Natural killer cell (primary cell): ENCODE results near the gene EFNB2. TPM values are rescaled to one million over a fixed set of nuclear protein-coding genes. Genes with fewer than 3 reads are reported as not detected.

ENCODE experiments used
- ATAC-seq, 3 donors: fragments of 150-1000 bp in 2 of 3; fragments of 200-7000 bp in 1 of 3; cut with Tn5 transposase; 1 replicate in 1 of 3; 2 replicates in 2 of 3; pipeline ENCODE4 v1.10.0; 2021; ENCODE audit warnings: mild to moderate bottlenecking in 2 of 3, moderate library complexity in 2 of 3
- DNase-seq, 2 donors: peaks; one replicate each; pipeline versions ENCODE4 v3.0.0 to v3.0.0-alpha.2; 2013 to 2021; ENCODE audit warnings: mixed read lengths in 1 of 2
- H3K27ac ChIP-seq: one replicate; pipeline ENCODE4 v1.5.1; 2013; ENCODE audit warnings: mild to moderate bottlenecking, low read length
- H3K27me3 ChIP-seq: one replicate; pipeline ENCODE4 v1.6.1; 2013; ENCODE audit warnings: low read length; ENCODE audit not compliant: control insufficient read depth, insufficient read depth
- H3K36me3 ChIP-seq: one replicate; pipeline ENCODE4 v1.6.1; 2013; ENCODE audit warnings: low read length; ENCODE audit not compliant: control insufficient read depth, insufficient read depth
- H3K4me1 ChIP-seq: one replicate; pipeline ENCODE4 v1.6.1; 2013; ENCODE audit warnings: low read length; ENCODE audit not compliant: control insufficient read depth, insufficient read depth
- H3K4me3 ChIP-seq: one replicate; pipeline ENCODE4 v1.5.1; 2013; ENCODE audit warnings: low read length
- H3K9me3 ChIP-seq: one replicate; pipeline ENCODE4 v1.6.1; 2013; ENCODE audit warnings: low read length; ENCODE audit not compliant: control insufficient read depth, insufficient read depth
- H3K27ac Mint-ChIP-seq, 2 donors: one replicate each; pipeline ENCODE4 v1.8.0; 2022; ENCODE audit warnings: mild to moderate bottlenecking in 2 of 2, mixed read lengths in 2 of 2, moderate library complexity in 1 of 2
- H3K27me3 Mint-ChIP-seq, 2 donors: one replicate each; pipeline ENCODE4 v1.8.0; 2022; ENCODE audit warnings: low read depth in 2 of 2, mixed read lengths in 2 of 2
- H3K36me3 Mint-ChIP-seq: one replicate; pipeline ENCODE4 v1.8.0; 2022; ENCODE audit warnings: mixed read lengths
- H3K4me1 Mint-ChIP-seq, 2 donors: one replicate each; pipeline ENCODE4 v1.8.0; 2022; ENCODE audit warnings: mixed read lengths in 2 of 2
- H3K4me3 Mint-ChIP-seq: one replicate; pipeline ENCODE4 v1.8.0; 2022; ENCODE audit warnings: mild to moderate bottlenecking, moderate library complexity, mixed read lengths
- H3K9me3 Mint-ChIP-seq, 2 donors: one replicate each; pipeline ENCODE4 v1.8.0; 2022; ENCODE audit warnings: mixed read lengths in 2 of 2
- CTCF ChIP-seq: fragments of 200-600 bp; IDR thresholded peaks from one replicate; pipeline ENCODE4 v1.8.0; 2022; ENCODE audit warnings: antibody characterized with exemption
- WGBS: methylation state at CpG from one replicate; pipeline ENCODE4 v1.1.7; 2013; ENCODE audit warnings: missing lambda C conversion rate; ENCODE audit not compliant: insufficient coverage; 5-methylcytosine and 5-hydroxymethylcytosine counted together
- intact Hi-C: fragments of 100-400 bp; cut with micrococcal nuclease; formaldehyde crosslinking; loops from one replicate; pipeline ENCODE4 v1.14.2; 2022
- total RNA-seq, 4 donors: library from RNA; stranded (reverse); fragments of 120-200 nt in 1 of 4; gene quantifications; one replicate each; pipeline versions ENCODE4 v1.2.3 to v1.2.4, GENCODE V29; 2013 to 2022

EFNB2 gene
- total RNA-seq, 3 donors from 2014 or later (not counting 1 experiment from before 2014, with no cell fraction given): 0.16 to 0.33 (median 0.33) TPM

DNA sequence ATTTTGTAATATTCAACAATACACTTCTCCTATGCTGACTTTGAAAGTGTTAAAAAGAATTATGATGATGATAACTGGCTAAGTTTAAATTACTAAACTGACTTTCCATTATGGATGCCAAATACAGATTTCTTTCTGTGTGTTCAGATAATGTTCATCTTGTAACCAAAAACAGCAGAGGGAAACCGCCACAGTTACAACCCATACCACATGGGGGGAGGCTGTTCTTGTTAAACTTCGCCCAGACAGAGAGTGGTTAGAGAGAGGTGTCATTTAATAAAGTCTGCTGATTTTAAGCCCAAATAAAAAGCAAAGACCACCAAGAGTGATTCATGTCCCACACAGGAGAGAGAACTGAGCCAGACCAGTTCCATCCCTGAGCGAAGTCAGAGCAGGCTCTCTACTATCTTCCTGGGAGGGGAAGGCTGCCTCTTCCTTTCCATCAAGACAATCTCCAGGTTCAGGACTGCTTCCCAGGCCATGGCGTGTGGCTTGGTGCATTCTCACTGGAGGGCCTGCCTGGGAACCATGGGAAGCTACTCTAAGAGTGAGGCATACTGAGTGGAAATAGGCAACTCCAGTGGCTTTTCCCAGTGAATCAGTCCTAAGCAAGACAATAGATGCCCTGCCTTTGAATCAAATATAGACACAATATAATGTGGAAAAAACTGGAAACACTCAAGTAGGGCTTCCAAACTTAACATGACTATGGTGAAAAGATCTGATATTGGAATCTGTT lies 18.2 kb downstream of the EFNB2 start:
- Mint-ChIP-seq H3K4me1 (no peaks in the 10 kb centered on the region), H3K27me3 (peaks cover 7 to 36% of the 10 kb centered on the region in 2 donors), H3K36me3 (no peaks in the 10 kb centered on the region), H3K9me3 (no peaks in the 10 kb centered on the region), H3K27ac (no peak overlapping the region), H3K4me3 (no peak overlapping the region)
- WGBS: 91% methylated on average over 2 of the region's 4 CpGs
- Histone ChIP-seq H3K4me3 (no peak overlapping the region), H3K4me1 (no peaks in the 10 kb centered on the region), H3K27me3 (peaks cover 2% of the 10 kb centered on the region), H3K36me3 (no peaks in the 10 kb centered on the region), H3K27ac (no peak overlapping the region), H3K9me3 (no peaks in the 10 kb centered on the region)
- intact Hi-C loops: no loop called here
- no peak for TF ChIP-seq CTCF
- no peak for ATAC-seq
- DNase-seq: no peak

DNA sequence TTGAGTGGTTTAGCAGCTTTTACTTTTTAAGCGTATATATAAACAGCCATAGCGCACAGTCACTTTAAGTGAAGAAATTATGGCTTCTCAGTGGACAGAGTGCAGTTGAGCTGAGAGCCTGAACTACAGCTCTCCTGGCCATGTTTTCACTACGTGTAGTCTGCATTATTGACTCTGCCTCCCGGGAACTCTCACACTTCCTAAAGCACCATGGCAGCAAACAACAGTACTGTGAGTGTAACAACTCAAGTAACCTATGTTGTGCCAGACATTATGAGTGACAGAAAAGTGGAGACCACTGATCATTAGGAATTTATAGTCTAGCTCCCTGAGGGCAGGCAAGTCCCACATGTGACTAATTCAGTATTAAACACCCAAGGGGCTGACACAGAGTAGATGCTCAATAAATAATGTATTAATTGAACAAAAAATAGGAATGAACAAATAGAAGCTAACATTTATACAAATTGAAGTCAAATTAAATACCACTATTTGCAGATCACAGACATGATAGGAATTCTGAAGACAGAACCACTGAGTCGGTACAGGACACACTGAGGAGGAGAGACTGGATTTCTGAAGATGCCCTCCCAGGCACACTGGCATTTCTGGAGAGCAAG lies 19.7 kb downstream of the EFNB2 start:
- Histone ChIP-seq H3K4me3 (no peak overlapping the region), H3K27ac (no peak overlapping the region), H3K9me3 (no peaks in the 10 kb centered on the region), H3K36me3 (no peaks in the 10 kb centered on the region), H3K4me1 (no peaks in the 10 kb centered on the region), H3K27me3 (peaks cover 2% of the 10 kb centered on the region)
- Mint-ChIP-seq H3K4me3 (no peak overlapping the region), H3K9me3 (no peaks in the 10 kb centered on the region), H3K27ac (no peak overlapping the region), H3K4me1 (no peaks in the 10 kb centered on the region), H3K27me3 (peaks cover 10 to 28% of the 10 kb centered on the region in 2 donors), H3K36me3 (no peaks in the 10 kb centered on the region)
- TF ChIP-seq CTCF: no peak
- ATAC-seq: no peak
- intact Hi-C loops: no loop called here
- DNase-seq: no peak
- WGBS: 93% methylated on average over 5 of the region's 5 CpGs

DNA sequence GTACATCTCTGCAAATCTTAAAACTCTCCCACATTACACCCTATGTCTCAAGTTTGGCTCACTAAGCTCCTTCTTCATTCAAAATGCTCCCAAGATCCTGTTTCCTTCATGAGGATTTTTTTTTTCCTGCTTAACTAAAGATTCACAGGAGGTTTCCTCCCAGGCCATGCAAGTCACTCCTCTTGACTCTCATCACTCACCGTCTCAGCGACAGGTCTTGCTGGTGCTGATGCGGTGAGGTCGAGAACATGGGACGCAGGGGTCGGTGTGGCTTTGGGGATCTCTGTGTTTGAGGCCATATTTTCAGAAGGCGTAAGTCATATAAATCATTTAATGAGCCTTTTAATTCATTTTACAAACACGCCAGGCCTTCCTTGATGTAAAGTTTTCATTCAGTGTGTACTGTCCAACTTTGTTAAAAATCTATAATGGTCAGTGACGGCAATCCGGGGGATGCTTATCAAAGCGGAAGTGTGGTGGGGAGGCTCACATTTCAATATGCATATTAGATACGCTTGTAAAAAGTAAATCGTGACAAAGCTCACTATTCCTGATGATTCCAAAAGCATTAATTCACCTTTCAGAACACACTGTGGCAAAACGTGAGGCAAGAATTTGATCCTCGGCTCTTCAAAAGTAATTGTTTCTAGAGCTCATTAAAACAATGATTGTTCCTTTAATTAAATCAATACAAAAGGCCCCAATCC lies 20.4 kb downstream of the EFNB2 start:
- H3K4me1 ChIP-seq: no peaks in the 10 kb centered on the region
- H3K27ac ChIP-seq: no peak overlapping the region
- Mint-ChIP-seq H3K9me3 (no peaks in the 10 kb centered on the region), H3K27me3 (peaks cover 10 to 28% of the 10 kb centered on the region in 2 donors), H3K4me1 (no peaks in the 10 kb centered on the region), H3K4me3 (no peak overlapping the region), H3K36me3 (no peaks in the 10 kb centered on the region), H3K27ac (no peak overlapping the region)
- intact Hi-C loops: no loop called here
- H3K4me3 ChIP-seq: no peak overlapping the region
- no peaks in the 10 kb centered on the region for H3K9me3 ChIP-seq
- H3K36me3 ChIP-seq: no peaks in the 10 kb centered on the region
- ATAC-seq (no peak), DNase-seq (no peak)
- no peak for TF ChIP-seq CTCF
- peaks cover 2% of the 10 kb centered on the region for H3K27me3 ChIP-seq
- 93% methylated on average over 15 of the region's 15 CpGs for WGBS
